ENCODE measurements around the gene MAGEB17. TPM values are rescaled to one million over a fixed set of nuclear protein-coding genes. Genes with fewer than 3 reads are reported as not detected.

The MAGEB17 gene
- total RNA-seq, 4 donors from 2014 or later: 0.50 to 2.1 (median 1.3) TPM

GRCh38 chrX:16202943-16203342 is 35.7 kb downstream of the MAGEB17 start:
- TF ChIP-seq CTCF (IDR thresholded peaks at IDR 0.05) (no peak), EP300 (IDR thresholded peaks at IDR 0.05) (no peak), POLR2A (IDR thresholded peaks at IDR 0.05; ENCODE audit: low read depth) (no peak), POLR2AphosphoS5 (IDR thresholded peaks at IDR 0.05) (no peak)
- 79% methylated on average over 4 of the region's 4 CpGs for WGBS
- intact Hi-C loops (cut with DNase I): no loop called here
- Histone ChIP-seq H3K4me3 (no peak overlapping the region), H3K27me3 (no peaks in the 10 kb centered on the region), H3K36me3 (no peaks in the 10 kb centered on the region), H3K4me1 (no peaks in the 10 kb centered on the region), H3K9me3 (no peaks in the 10 kb centered on the region), H3K27ac (replicated peaks in 1 of 4) (no peak overlapping the region)
- no peak for DNase-seq (ENCODE audit: extremely low spot score)

GRCh38 chrX:16204538-16204937 is 37.3 kb downstream of the MAGEB17 start:
- no peak overlapping the region for H3K4me3 ChIP-seq
- TF ChIP-seq POLR2AphosphoS5 (IDR thresholded peaks at IDR 0.05) (no peak), POLR2A (IDR thresholded peaks at IDR 0.05; ENCODE audit: low read depth) (no peak), EP300 (IDR thresholded peaks at IDR 0.05) (no peak), CTCF (IDR thresholded peaks at IDR 0.05) (no peak)
- H3K27me3 ChIP-seq: no peaks in the 10 kb centered on the region
- no peaks in the 10 kb centered on the region for H3K4me1 ChIP-seq
- no peak for DNase-seq (ENCODE audit: extremely low spot score)
- intact Hi-C loops (cut with DNase I): no loop called here
- WGBS: 82% methylated on average over 3 of the region's 3 CpGs
- H3K36me3 ChIP-seq: no peaks in the 10 kb centered on the region
- no peak overlapping the region for H3K27ac ChIP-seq (replicated peaks in 1 of 4)
- H3K9me3 ChIP-seq: no peaks in the 10 kb centered on the region

- 78% methylated on average over 3 of the region's 3 CpGs for WGBS
- no peaks in the 10 kb centered on the region for H3K4me1 ChIP-seq
- DNase-seq (ENCODE audit: extremely low spot score): no peak
These were observed 38.6 kb downstream of the MAGEB17 start for GRCh38 chrX:16205840-16206239.

GRCh38 chrX:16207634-16208033 is 40.4 kb downstream of the MAGEB17 start:
- DNase-seq (ENCODE audit: extremely low spot score): no peak
- no peaks in the 10 kb centered on the region for H3K36me3 ChIP-seq
- H3K4me1 ChIP-seq: no peaks in the 10 kb centered on the region
- no peak for TF ChIP-seq POLR2A (IDR thresholded peaks at IDR 0.05; ENCODE audit: low read depth)
- no peak for TF ChIP-seq EP300 (IDR thresholded peaks at IDR 0.05)
- TF ChIP-seq POLR2AphosphoS5 (IDR thresholded peaks at IDR 0.05): no peak
- TF ChIP-seq CTCF (IDR thresholded peaks at IDR 0.05): no peak
- H3K27ac ChIP-seq (replicated peaks in 1 of 4): no peak overlapping the region
- H3K9me3 ChIP-seq: no peaks in the 10 kb centered on the region
- WGBS: 91% methylated on average over 1 of the region's 1 CpG
- H3K4me3 ChIP-seq: no peak overlapping the region
- H3K27me3 ChIP-seq: no peaks in the 10 kb centered on the region
- intact Hi-C loops (cut with DNase I): no loop called here

More at GRCh38 chrX:16205840-16206239, 38.6 kb downstream of the MAGEB17 start:
- Histone ChIP-seq H3K4me3 (no peak overlapping the region), H3K9me3 (no peaks in the 10 kb centered on the region), H3K36me3 (no peaks in the 10 kb centered on the region), H3K27me3 (no peaks in the 10 kb centered on the region), H3K27ac (replicated peaks in 1 of 4) (no peak overlapping the region)
- no peak for TF ChIP-seq POLR2A (IDR thresholded peaks at IDR 0.05; ENCODE audit: low read depth)
- TF ChIP-seq EP300 (IDR thresholded peaks at IDR 0.05): no peak
- TF ChIP-seq CTCF (IDR thresholded peaks at IDR 0.05): no peak
- no peak for TF ChIP-seq POLR2AphosphoS5 (IDR thresholded peaks at IDR 0.05)
- intact Hi-C loops (cut with DNase I): no loop called here

- H3K9me3 ChIP-seq: no peaks in the 10 kb centered on the region
- no peak overlapping the region for H3K27ac ChIP-seq (replicated peaks in 1 of 4)
- TF ChIP-seq CTCF (IDR thresholded peaks at IDR 0.05) (no peak), POLR2A (IDR thresholded peaks at IDR 0.05; ENCODE audit: low read depth) (no peak), POLR2AphosphoS5 (IDR thresholded peaks at IDR 0.05) (no peak), EP300 (IDR thresholded peaks at IDR 0.05) (no peak)
- no peaks in the 10 kb centered on the region for H3K4me1 ChIP-seq
- DNase-seq (ENCODE audit: extremely low spot score): no peak
- H3K27me3 ChIP-seq: no peaks in the 10 kb centered on the region
- H3K4me3 ChIP-seq: no peak overlapping the region
- WGBS: 81% methylated on average over 4 of the region's 4 CpGs
- no peaks in the 10 kb centered on the region for H3K36me3 ChIP-seq
- intact Hi-C loops (cut with DNase I): no loop called here
These were observed 41.3 kb downstream of the MAGEB17 start for GRCh38 chrX:16208601-16209000.
